Measurements from ENCODE around the gene AGAP1. TPM values are rescaled to one million over a fixed set of nuclear protein-coding genes. Genes with fewer than 3 reads are reported as not detected.

Gene AGAP1
- total RNA-seq, 1 donor from 2014 or later, result 43.9 TPM

GRCh38 chr2:235472443-235472842 lies 21.4 kb upstream of the AGAP1 start:
- no peak for DNase-seq (ENCODE audit: low spot score)
- Mint-ChIP-seq H3K4me3 (ENCODE audit: unreplicated experiment) (no peak overlapping the region), H3K27ac (ENCODE audit: unreplicated experiment) (no peak overlapping the region), H3K4me1 (ENCODE audit: unreplicated experiment) (no peaks in the 10 kb centered on the region), H3K9me3 (ENCODE audit: unreplicated experiment) (no peaks in the 10 kb centered on the region), H3K36me3 (ENCODE audit: low read depth, unreplicated experiment) (no peaks in the 10 kb centered on the region), H3K27me3 (ENCODE audit: unreplicated experiment) (no peaks in the 10 kb centered on the region)
- no peak for TF ChIP-seq CTCF (IDR thresholded peaks at IDR 0.05; ENCODE audit: unreplicated experiment)

- H3K9me3 Mint-ChIP-seq (ENCODE audit: unreplicated experiment), result no peaks in the 10 kb centered on the region
- no peak for DNase-seq (ENCODE audit: low spot score)
- no peak for TF ChIP-seq CTCF (IDR thresholded peaks at IDR 0.05; ENCODE audit: unreplicated experiment)
- no peak overlapping the region for H3K4me3 Mint-ChIP-seq (ENCODE audit: unreplicated experiment)
- no peaks in the 10 kb centered on the region for H3K4me1 Mint-ChIP-seq (ENCODE audit: unreplicated experiment)
- no peaks in the 10 kb centered on the region for H3K36me3 Mint-ChIP-seq (ENCODE audit: low read depth, unreplicated experiment)
- peaks cover 3% of the 10 kb centered on the region for H3K27me3 Mint-ChIP-seq (ENCODE audit: unreplicated experiment)
- no peak overlapping the region for H3K27ac Mint-ChIP-seq (ENCODE audit: unreplicated experiment)
Measured at GRCh38 chr2:235478609-235479008, 15.2 kb upstream of the AGAP1 start.

GRCh38 chr2:235479604-235480003 lies 14.2 kb upstream of the AGAP1 start:
- Mint-ChIP-seq H3K4me3 (ENCODE audit: unreplicated experiment) (no peak overlapping the region), H3K27ac (ENCODE audit: unreplicated experiment) (no peak overlapping the region), H3K4me1 (ENCODE audit: unreplicated experiment) (no peaks in the 10 kb centered on the region), H3K27me3 (ENCODE audit: unreplicated experiment) (peaks cover 3% of the 10 kb centered on the region), H3K36me3 (ENCODE audit: low read depth, unreplicated experiment) (no peaks in the 10 kb centered on the region), H3K9me3 (ENCODE audit: unreplicated experiment) (no peaks in the 10 kb centered on the region)
- DNase-seq (ENCODE audit: low spot score), result no peak
- no peak for TF ChIP-seq CTCF (IDR thresholded peaks at IDR 0.05; ENCODE audit: unreplicated experiment)

GRCh38 chr2:235480614-235481013 lies 13.2 kb upstream of the AGAP1 start:
- peaks cover 3% of the 10 kb centered on the region for H3K27me3 Mint-ChIP-seq (ENCODE audit: unreplicated experiment)
- no peaks in the 10 kb centered on the region for H3K36me3 Mint-ChIP-seq (ENCODE audit: low read depth, unreplicated experiment)
- DNase-seq (ENCODE audit: low spot score), result no peak
- no peak overlapping the region for H3K4me3 Mint-ChIP-seq (ENCODE audit: unreplicated experiment)
- no peaks in the 10 kb centered on the region for H3K9me3 Mint-ChIP-seq (ENCODE audit: unreplicated experiment)
- H3K4me1 Mint-ChIP-seq (ENCODE audit: unreplicated experiment), result no peaks in the 10 kb centered on the region
- no peak overlapping the region for H3K27ac Mint-ChIP-seq (ENCODE audit: unreplicated experiment)
- TF ChIP-seq CTCF (IDR thresholded peaks at IDR 0.05; ENCODE audit: unreplicated experiment), result no peak

GRCh38 chr2:235483313-235483712 lies 10.5 kb upstream of the AGAP1 start:
- DNase-seq (ENCODE audit: low spot score), result no peak
- Mint-ChIP-seq H3K27ac (ENCODE audit: unreplicated experiment) (no peak overlapping the region), H3K4me1 (ENCODE audit: unreplicated experiment) (no peaks in the 10 kb centered on the region), H3K9me3 (ENCODE audit: unreplicated experiment) (no peaks in the 10 kb centered on the region), H3K27me3 (ENCODE audit: unreplicated experiment) (peaks cover 3% of the 10 kb centered on the region), H3K4me3 (ENCODE audit: unreplicated experiment) (no peak overlapping the region), H3K36me3 (ENCODE audit: low read depth, unreplicated experiment) (no peaks in the 10 kb centered on the region)
- no peak for TF ChIP-seq CTCF (IDR thresholded peaks at IDR 0.05; ENCODE audit: unreplicated experiment)
